Pancreas (tissue), 10 donors: ENCODE results near the gene PIR. TPM values are rescaled to one million over a fixed set of nuclear protein-coding genes. Genes with fewer than 3 reads are reported as not detected.
A peak's percentile ranks its signal among the peaks of the same experiment; 100 is the strongest.

Experiments
- ATAC-seq, 4 donors: fragments of 200-7000 bp; cut with Tn5 transposase; one replicate each; pipeline versions ENCODE4 v1.8.0 to v1.9.1; 2020; ENCODE audit warnings: mild to moderate bottlenecking in 4 of 4, moderate library complexity in 4 of 4
- DNase-seq, 6 donors: peaks; one replicate each; pipeline ENCODE4 v3.0.0-alpha.2; 2020
- FAIRE-seq: peaks from 2 replicates; lab custom pipeline; 2012; peaks lifted over from hg19 to GRCh38; lab: Jason Lieb, UNC
- H3K27ac ChIP-seq, 4 donors: fragments of 200-600 bp; sonication (generic); 1 replicate in 3 of 4; 2 replicates in 1 of 4; pipeline versions ENCODE4 v1.5.0 to v1.8.0; 2020
- H3K27me3 ChIP-seq, 4 donors: fragments of 200-600 bp; one replicate each; pipeline ENCODE4 v1.8.0; 2021
- H3K36me3 ChIP-seq, 3 donors: fragments of 200-600 bp; sonication (generic) in 1 of 3; one replicate each; pipeline versions ENCODE4 v1.5.0 to v1.8.0; 2020 to 2021
- H3K4me1 ChIP-seq, 3 donors: fragments of 200-600 bp; one replicate each; pipeline ENCODE4 v1.8.0; 2021
- H3K4me3 ChIP-seq, 4 donors: fragments of 200-600 bp; sonication (generic) in 2 of 4; one replicate each; pipeline versions ENCODE4 v1.5.0 to v1.8.0; 2020 to 2021
- H3K9me3 ChIP-seq, 4 donors: fragments of 200-600 bp; one replicate each; pipeline ENCODE4 v1.8.0; 2021
- WGBS, 2 donors: extraction: QIAGEN DNeasy Blood & Tissue Kit; methylation state at CpG; one replicate each; pipeline ENCODE4 v1.1.7; 2013; 5-methylcytosine and 5-hydroxymethylcytosine counted together
- intact Hi-C, 3 donors: fragments of 100-400 bp; cut with DNase I; formaldehyde crosslinking; loops; one replicate each; pipeline versions ENCODE4 v1.11.1 to v1.14.2; 2022
- polyA plus RNA-seq, 2 donors: library from polyadenylated mRNA; stranded (reverse); fragments of 200-250 nt; gene quantifications; one replicate each; pipeline ENCODE4 v1.2.3, GENCODE V29; 2013
- total RNA-seq, 6 donors: library from RNA; stranded (reverse); fragmentation: NEBNext Ultra II Directional in 4 of 6; extraction: Animal tissue kit (Norgen Biotek cat#: 25700) in 4 of 6; gene quantifications; one replicate each; pipeline versions ENCODE4 v1.2.1 to v1.2.4, GENCODE V29; 2021 to 2023
- TF ChIP-seq, protein P1 (sequence below), 4 donors: fragments of 200-600 bp; sonication (generic) in 3 of 4; IDR thresholded peaks; one replicate each; pipeline versions ENCODE4 v1.5.0 to v1.8.0; 2021; ENCODE audit warnings: antibody characterized with exemption in 4 of 4
- donor health status: healthy with polysubstance abuse.
- donor health status: DM: no; HTN: no; CAD: no; lungs with moderate emphysema.
- donor health status: DM: no; HTN: no; CAD: no.
- donor health status: control.
- donor health status: control.
- donor health status: Bipolar disorder and iron deficiency.
- donor health status: DM: yes; HTN: yes; CAD: no.
- donor health status: DM: no; HTN: no; CAD: no.
- donor health status: DM: no; HTN: no; CAD: no.
- donor health status: DM: yes; HTN: yes; CAD: no.

Gene PIR
- total and polyA plus RNA-seq, 8 donors = 1.1 to 7.0 (median 1.9) TPM

DNA sequence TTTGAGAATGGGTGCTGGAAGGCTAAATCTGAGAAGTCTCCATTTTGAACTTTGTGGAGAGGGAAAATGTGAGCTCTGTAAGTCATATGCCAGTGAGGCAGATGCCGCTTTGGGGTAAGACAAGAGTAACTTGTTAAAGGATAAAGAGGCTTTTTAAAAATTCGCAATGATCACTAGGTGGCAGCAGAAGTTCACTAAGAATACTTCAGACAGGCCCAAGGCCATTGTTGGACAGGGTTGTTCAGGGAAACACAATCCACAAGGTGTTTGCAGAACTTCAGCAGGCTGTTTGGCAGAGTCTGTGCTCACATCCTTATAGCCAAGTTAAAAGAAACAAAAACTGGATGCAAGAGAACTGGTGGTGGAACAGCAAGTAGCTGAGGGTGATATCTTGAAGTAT lies 144.1 kb downstream of the PIR start:
- peak in 4 of 6 donors; percentile 19 to 44 (median 30) for DNase-seq
- WGBS, 2 donors = 17 to 33% methylated on average over 2 of the region's 2 CpGs
- no peak overlapping the region for H3K4me3 ChIP-seq
- H3K27ac ChIP-seq = no peak overlapping the region
- intact Hi-C loops = loop anchor here in 2 of 3 donors (5.0 kb wide), 1 partner anchor 118 kb away; no protein-coding TSS in a partner anchor
- no peaks in the 10 kb centered on the region for H3K27me3 ChIP-seq
- no peaks in the 10 kb centered on the region for H3K9me3 ChIP-seq
- FAIRE-seq = peak; percentile 59
- H3K36me3 ChIP-seq = no peaks in the 10 kb centered on the region
- ATAC-seq = peak; percentile 77 to 97 (median 94)
- no peaks in the 10 kb centered on the region for H3K4me1 ChIP-seq
- TF ChIP-seq, protein P1, sequence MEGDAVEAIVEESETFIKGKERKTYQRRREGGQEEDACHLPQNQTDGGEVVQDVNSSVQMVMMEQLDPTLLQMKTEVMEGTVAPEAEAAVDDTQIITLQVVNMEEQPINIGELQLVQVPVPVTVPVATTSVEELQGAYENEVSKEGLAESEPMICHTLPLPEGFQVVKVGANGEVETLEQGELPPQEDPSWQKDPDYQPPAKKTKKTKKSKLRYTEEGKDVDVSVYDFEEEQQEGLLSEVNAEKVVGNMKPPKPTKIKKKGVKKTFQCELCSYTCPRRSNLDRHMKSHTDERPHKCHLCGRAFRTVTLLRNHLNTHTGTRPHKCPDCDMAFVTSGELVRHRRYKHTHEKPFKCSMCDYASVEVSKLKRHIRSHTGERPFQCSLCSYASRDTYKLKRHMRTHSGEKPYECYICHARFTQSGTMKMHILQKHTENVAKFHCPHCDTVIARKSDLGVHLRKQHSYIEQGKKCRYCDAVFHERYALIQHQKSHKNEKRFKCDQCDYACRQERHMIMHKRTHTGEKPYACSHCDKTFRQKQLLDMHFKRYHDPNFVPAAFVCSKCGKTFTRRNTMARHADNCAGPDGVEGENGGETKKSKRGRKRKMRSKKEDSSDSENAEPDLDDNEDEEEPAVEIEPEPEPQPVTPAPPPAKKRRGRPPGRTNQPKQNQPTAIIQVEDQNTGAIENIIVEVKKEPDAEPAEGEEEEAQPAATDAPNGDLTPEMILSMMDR (IDR thresholded peaks at IDR 0.05) = peak in 3 of 4 donors; percentile 11 to 42 (median 37)

DNA sequence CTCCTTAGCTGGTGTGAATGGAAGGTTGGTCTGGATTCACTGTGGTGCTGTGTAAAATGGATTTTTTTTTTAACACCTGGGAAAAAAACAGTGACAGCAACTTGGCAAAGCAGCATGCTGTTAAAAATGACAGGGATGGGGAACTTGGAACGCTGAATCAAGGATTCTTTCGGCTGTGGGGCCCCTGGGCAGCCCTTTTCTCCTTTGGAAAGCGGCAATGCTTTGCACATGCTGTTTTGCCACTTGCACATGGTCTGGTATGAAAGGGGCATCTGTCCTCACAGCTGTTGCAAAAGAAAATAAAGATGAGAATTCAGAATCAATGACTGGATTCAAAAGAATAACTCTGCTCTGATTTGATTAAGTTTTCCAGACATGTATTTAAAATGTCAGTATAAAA lies 147.2 kb downstream of the PIR start:
- H3K4me1 ChIP-seq = no peaks in the 10 kb centered on the region
- TF ChIP-seq, protein P1 (IDR thresholded peaks at IDR 0.05) = no peak
- no peak overlapping the region for H3K27ac ChIP-seq
- no peaks in the 10 kb centered on the region for H3K36me3 ChIP-seq
- intact Hi-C loops = loop anchor here in 2 of 3 donors (5.0 kb wide), 1 partner anchor 121 kb away; no protein-coding TSS in a partner anchor
- no peak for DNase-seq
- WGBS, 2 donors = 61 to 66% methylated on average over 3 of the region's 3 CpGs
- FAIRE-seq = no peak
- ATAC-seq = no peak
- no peak overlapping the region for H3K4me3 ChIP-seq
- no peaks in the 10 kb centered on the region for H3K27me3 ChIP-seq
- H3K9me3 ChIP-seq = no peaks in the 10 kb centered on the region

DNA sequence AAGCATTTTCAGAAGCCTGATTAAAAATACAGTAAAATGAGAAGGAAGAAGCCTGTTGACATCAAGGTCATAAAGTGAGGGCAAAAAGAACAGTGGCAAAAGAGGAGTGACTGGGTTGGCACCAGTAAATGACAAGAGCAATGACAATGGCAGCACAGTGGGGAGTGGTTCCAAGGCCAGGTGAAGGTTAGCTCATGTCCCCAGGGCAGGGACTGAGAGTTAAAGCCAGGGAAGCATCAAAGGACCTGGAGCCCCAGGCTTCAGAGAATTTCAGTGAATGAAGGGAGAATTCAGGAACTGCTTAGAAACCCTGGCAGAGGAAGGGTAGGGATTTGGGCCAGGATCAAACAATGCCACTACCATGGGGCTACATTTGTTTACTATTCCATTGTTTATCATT lies 149.0 kb downstream of the PIR start:
- TF ChIP-seq, protein P1 (IDR thresholded peaks at IDR 0.05) = no peak
- H3K9me3 ChIP-seq = no peaks in the 10 kb centered on the region
- peaks cover 0 to 8% (median 0%) of the 10 kb centered on the region in 4 donors for H3K27me3 ChIP-seq
- H3K4me1 ChIP-seq = no peaks in the 10 kb centered on the region
- no peak overlapping the region for H3K27ac ChIP-seq
- H3K4me3 ChIP-seq = no peak overlapping the region
- intact Hi-C loops = no loop called here
- no peak for DNase-seq
- no peak for FAIRE-seq
- no peaks in the 10 kb centered on the region for H3K36me3 ChIP-seq
- no peak for ATAC-seq

DNA sequence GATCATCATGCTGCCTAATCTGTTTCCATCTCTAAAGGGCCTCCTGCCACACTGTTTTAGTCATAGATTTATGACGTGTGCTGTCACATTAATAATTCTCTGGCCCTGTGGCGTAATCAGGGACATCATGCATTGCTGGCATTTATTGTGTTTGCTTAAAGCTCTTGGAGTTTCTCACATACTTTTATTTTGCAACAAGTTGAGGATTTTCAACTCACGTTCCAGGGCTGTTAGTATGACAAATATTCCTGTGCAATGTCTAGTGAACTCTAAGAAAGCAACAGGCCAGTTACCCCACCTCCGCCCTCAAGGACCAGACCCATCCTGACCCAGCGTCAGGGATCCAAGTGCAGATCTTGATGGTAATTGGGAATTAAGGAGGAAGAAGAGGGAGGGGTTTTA lies 150.1 kb downstream of the PIR start:
- Histone ChIP-seq H3K27ac (no peak overlapping the region), H3K27me3 (peaks cover 0 to 14% (median 0%) of the 10 kb centered on the region in 4 donors), H3K36me3 (no peaks in the 10 kb centered on the region), H3K4me1 (no peaks in the 10 kb centered on the region), H3K4me3 (no peak overlapping the region), H3K9me3 (no peaks in the 10 kb centered on the region)
- FAIRE-seq = no peak
- TF ChIP-seq, protein P1 (IDR thresholded peaks at IDR 0.05) = no peak
- WGBS, 2 donors = 41 to 56% methylated on average over 5 of the region's 5 CpGs
- peak in 3 of 4 donors; percentile 32 to 68 (median 47) for ATAC-seq
- intact Hi-C loops = no loop called here
- DNase-seq = peak in 1 of 6 donors; percentile 23

DNA sequence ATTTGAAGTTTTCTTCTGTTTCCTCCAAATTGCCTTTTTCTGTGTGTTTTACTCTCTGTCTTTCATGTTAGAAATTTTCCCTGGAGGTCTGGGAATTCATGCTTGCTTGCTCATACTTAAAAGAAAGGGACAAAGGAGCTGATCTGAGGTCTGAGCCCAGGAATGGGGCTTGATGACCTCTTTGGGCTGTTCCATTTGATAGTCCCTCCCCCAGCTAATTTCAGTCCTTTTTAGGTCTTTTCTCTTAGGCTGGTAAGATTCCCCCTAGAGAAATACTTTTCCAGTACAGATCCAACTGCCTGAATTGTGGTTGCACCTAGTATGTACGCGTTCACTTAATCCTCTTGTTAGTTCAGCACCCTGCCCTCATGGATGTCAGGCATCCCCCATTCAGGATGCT lies 152.3 kb downstream of the PIR start:
- TF ChIP-seq, protein P1 (IDR thresholded peaks at IDR 0.05) = no peak
- Histone ChIP-seq H3K9me3 (no peaks in the 10 kb centered on the region), H3K27ac (no peak overlapping the region), H3K4me3 (no peak overlapping the region), H3K36me3 (no peaks in the 10 kb centered on the region), H3K4me1 (no peaks in the 10 kb centered on the region), H3K27me3 (peaks cover 0 to 33% (median 0%) of the 10 kb centered on the region in 4 donors)
- 87 to 89% methylated on average over 2 of the region's 2 CpGs for WGBS, 2 donors
- no peak for DNase-seq
- no peak for ATAC-seq
- intact Hi-C loops = no loop called here
- no peak for FAIRE-seq
